GM12864 (cell line): Measurements from ENCODE around the gene PCBP3.

Experiments used
- DNase-seq: peaks from one replicate; pipeline ENCODE4 v3.0.0-alpha.2; 2011; ENCODE audit warnings: low read depth
- H3K4me3 ChIP-seq: 2 replicates; pipeline ENCODE4 v1.5.1; 2011; ENCODE audit warnings: mild to moderate bottlenecking, low read depth, low read length, control low read depth
- TF ChIP-seq, protein P1 (sequence below): IDR thresholded peaks from 2 replicates; pipeline ENCODE4 v1.5.1; 2011; ENCODE audit warnings: low read depth, mild to moderate bottlenecking, moderate library complexity, low read length, control low read depth, inconsistent platforms; ENCODE audit errors: missing control alignments

Gene PCBP3

GRCh38 chr21:45742247-45742646 lies 98.7 kb downstream of the PCBP3 start:
- H3K4me3 ChIP-seq: no peak overlapping the region
- TF ChIP-seq, protein P1, sequence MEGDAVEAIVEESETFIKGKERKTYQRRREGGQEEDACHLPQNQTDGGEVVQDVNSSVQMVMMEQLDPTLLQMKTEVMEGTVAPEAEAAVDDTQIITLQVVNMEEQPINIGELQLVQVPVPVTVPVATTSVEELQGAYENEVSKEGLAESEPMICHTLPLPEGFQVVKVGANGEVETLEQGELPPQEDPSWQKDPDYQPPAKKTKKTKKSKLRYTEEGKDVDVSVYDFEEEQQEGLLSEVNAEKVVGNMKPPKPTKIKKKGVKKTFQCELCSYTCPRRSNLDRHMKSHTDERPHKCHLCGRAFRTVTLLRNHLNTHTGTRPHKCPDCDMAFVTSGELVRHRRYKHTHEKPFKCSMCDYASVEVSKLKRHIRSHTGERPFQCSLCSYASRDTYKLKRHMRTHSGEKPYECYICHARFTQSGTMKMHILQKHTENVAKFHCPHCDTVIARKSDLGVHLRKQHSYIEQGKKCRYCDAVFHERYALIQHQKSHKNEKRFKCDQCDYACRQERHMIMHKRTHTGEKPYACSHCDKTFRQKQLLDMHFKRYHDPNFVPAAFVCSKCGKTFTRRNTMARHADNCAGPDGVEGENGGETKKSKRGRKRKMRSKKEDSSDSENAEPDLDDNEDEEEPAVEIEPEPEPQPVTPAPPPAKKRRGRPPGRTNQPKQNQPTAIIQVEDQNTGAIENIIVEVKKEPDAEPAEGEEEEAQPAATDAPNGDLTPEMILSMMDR: no peak
- no peak for DNase-seq

DNA sequence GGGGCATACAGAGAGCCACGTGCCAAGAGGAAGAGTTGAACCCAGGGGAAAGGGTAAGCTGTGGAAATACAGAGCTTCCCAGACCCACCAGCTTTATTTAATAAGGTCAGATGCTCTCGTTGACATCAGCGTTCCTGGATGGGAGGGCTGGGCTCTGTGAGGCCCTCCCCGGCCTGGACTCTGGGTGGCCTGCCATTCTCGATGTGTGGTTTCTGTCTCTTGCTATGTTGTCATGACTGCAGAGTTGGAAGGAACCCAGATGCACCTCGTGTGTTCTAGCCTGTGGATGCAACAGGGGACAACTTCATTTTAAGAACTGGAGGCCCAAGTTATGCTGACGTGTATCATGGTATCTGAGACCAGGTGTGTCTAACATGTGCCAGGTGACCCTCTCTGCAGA lies 101.7 kb downstream of the PCBP3 start:
- no peak overlapping the region for H3K4me3 ChIP-seq
- TF ChIP-seq, protein P1: no peak
- no peak for DNase-seq

DNA sequence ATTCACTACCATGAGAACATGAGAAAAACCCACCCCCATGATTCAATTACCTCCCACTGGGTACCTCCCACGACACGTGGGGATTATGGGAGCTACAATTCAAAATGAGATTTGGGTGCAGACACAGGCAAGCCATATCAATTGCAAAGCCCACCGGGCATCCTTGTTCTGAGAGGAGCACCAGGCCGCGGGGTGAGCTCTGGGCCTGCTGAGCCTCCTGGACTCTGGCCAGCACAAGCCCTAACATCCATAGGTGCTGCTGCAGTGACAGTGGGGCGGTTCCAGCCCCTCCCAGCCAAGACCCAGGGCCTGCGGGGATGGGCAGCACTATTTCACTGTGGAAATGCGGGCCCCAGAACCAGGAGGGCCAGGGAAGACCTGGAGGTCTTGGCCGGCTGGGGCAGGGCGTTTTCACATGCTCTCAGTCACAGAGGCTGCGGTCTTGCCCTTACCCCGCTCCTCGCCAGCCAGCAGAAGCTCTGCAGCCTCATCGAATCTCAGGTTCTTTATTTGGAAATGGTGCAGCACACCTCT lies 103.8 kb downstream of the PCBP3 start:
- DNase-seq: no peak
- H3K4me3 ChIP-seq: no peak overlapping the region
- TF ChIP-seq, protein P1: no peak

DNA sequence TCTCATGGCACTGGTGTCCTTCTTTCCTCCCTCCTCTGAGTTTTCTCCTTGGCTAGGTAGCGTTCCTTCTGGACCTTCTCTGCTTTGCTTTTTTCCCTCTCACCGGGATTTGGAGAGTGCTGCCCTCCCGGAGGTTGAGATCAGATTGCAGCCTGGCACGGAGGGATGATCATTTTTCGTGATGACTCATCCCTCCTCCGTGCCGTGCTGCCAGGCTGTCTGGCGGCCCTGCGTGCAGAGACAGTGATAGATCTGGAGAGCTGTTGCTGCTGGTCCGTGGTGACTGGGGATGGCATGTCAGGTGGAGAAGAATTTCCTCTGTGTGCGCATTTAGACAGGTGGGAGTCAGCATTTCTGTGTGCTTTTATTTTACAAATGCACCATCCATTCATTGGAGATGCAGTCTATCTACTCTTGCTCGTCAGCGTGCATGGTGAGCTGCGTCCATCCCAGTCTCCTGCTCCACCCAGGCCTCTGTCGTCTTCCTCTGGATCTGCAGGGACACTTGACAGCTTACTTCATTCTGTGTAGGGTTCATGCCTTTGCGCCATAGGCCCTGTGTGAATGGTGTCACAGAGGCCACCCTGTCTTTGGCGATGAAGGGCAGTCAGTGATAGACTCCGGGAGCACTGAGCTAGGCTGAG lies 104.4 kb downstream of the PCBP3 start:
- TF ChIP-seq, protein P1: no peak
- no peak for DNase-seq

GRCh38 chr21:45748593-45748992 lies 105.1 kb downstream of the PCBP3 start:
- TF ChIP-seq, protein P1: no peak
- DNase-seq: no peak
- no peak overlapping the region for H3K4me3 ChIP-seq

More for the DNA sequence above, 104.4 kb downstream of the PCBP3 start:
- H3K4me3 ChIP-seq: no peak overlapping the region

- no peak overlapping the region for H3K4me3 ChIP-seq
- TF ChIP-seq, protein P1: no peak
- DNase-seq: no peak
Measured at GRCh38 chr21:45749974-45750373, 106.4 kb downstream of the PCBP3 start.

DNA sequence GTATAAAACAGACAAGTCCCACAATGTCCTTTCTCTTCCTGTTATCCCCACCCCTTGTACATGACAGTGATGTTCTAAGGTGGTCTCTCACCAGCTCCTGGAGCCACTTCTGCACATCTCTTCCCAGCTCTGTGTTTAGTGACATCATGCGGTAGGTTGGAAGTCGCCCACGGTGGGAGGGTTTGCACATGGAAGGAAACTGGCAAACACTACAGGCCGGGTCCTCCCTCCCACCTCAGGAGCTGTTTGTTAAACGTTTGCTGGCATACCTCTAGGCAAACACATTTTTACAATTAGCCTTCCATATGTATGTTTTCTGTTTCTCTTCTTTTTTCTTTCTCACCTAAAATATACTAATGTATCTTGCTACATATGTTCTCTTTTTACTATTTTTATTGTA lies 107.4 kb downstream of the PCBP3 start:
- H3K4me3 ChIP-seq: no peak overlapping the region
- TF ChIP-seq, protein P1: no peak
- no peak for DNase-seq
